IMR-90 (cell line): ENCODE measurements around the gene CEP152. TPM values are rescaled to one million over a fixed set of nuclear protein-coding genes. Genes with fewer than 3 reads are reported as not detected.

Experiments
- ATAC-seq: fragments of 200-7000 bp; cut with Tn5 transposase; 2 replicates; pipeline ENCODE4 v1.9.1; 2020; ENCODE audit warnings: low read depth, mild to moderate bottlenecking, moderate library complexity
- BruUV-seq: library from RNA; stranded (reverse); fragments of 400-500 nt; replicated peaks from 2 replicates; lab custom pipeline; 2021; lab: Mats Ljungman, UMichigan
- CTCF ChIA-PET: fragments of 300-600 bp; formaldehyde crosslinking; extraction: SDS; loops from one replicate; lab custom pipeline; 2021; ENCODE audit warnings: antibody characterized with exemption; lab: Yijun Ruan, JAX
- POLR2A ChIA-PET: fragments of 300-600 bp; sonication (Branson Sonifier 250); formaldehyde crosslinking; loops from one replicate; lab custom pipeline; 2022; ENCODE audit warnings: antibody characterized with exemption; ENCODE audit not compliant: unreplicated experiment; lab: Charles Lee
- DNase-seq: peaks from one replicate; pipeline ENCODE4 v3.0.0; 2013
- H2AFZ ChIP-seq: replicated peaks from 2 replicates; pipeline ENCODE3; 2013; ENCODE audit warnings: low read length, mild to moderate bottlenecking; ENCODE audit not compliant: poor library complexity
- H2AK5ac ChIP-seq: 2 replicates; pipeline ENCODE4 v1.6.1; 2013; ENCODE audit warnings: low read depth, low read length, inconsistent platforms
- H2AK9ac ChIP-seq: replicated peaks from 2 replicates; pipeline ENCODE3; 2013; ENCODE audit warnings: mild to moderate bottlenecking, low read depth, low read length, moderate library complexity; ENCODE audit not compliant: poor library complexity
- H2BK120ac ChIP-seq: 2 replicates; pipeline ENCODE4 v1.6.1; 2013; ENCODE audit warnings: low read depth, low read length, inconsistent platforms
- H2BK15ac ChIP-seq: 3 replicates; pipeline ENCODE4 v1.6.1; 2013; ENCODE audit warnings: low read depth, low read length, inconsistent platforms
- H2BK20ac ChIP-seq: 2 replicates; pipeline ENCODE4 v1.6.1; 2013; ENCODE audit warnings: low read depth, mild to moderate bottlenecking, inconsistent platforms, low read length, moderate library complexity
- H2BK5ac ChIP-seq: 2 replicates; pipeline ENCODE4 v1.6.1; 2013; ENCODE audit warnings: mild to moderate bottlenecking, low read depth, low read length, inconsistent platforms; ENCODE audit not compliant: poor library complexity, severe bottlenecking
- H3K14ac ChIP-seq: replicated peaks from 2 replicates; pipeline ENCODE4 v1.6.1; 2013; ENCODE audit warnings: low read depth, low read length, inconsistent platforms
- H3K18ac ChIP-seq: 2 replicates; pipeline ENCODE4 v1.6.1; 2013; ENCODE audit warnings: low read depth, low read length, control low read depth
- H3K23ac ChIP-seq: 2 replicates; pipeline ENCODE4 v1.6.1; 2013; ENCODE audit warnings: low read depth, low read length, inconsistent platforms
- H3K27ac ChIP-seq: 2 replicates; pipeline ENCODE4 v1.5.1; 2013; ENCODE audit warnings: mild to moderate bottlenecking, control low read depth, low read length; ENCODE audit not compliant: insufficient read depth
- H3K27me3 ChIP-seq: 2 replicates; pipeline ENCODE4 v1.6.1; 2013; ENCODE audit warnings: low read length; ENCODE audit not compliant: control insufficient read depth, insufficient read depth
- H3K36me3 ChIP-seq: 2 replicates; pipeline ENCODE4 v1.6.1; 2013; ENCODE audit warnings: low read length, mixed read lengths; ENCODE audit not compliant: control insufficient read depth, insufficient read depth
- H3K4ac ChIP-seq: 2 replicates; pipeline ENCODE4 v1.6.1; 2013; ENCODE audit warnings: low read depth, low read length, inconsistent platforms
- H3K4me1 ChIP-seq: 2 replicates; pipeline ENCODE4 v1.6.1; 2013; ENCODE audit warnings: low read length, mixed read lengths; ENCODE audit not compliant: control insufficient read depth, insufficient read depth
- H3K4me2 ChIP-seq: 2 replicates; pipeline ENCODE4 v1.6.1; 2013; ENCODE audit warnings: low read depth, mild to moderate bottlenecking, control low read depth, low read length, moderate library complexity
- H3K4me3 ChIP-seq: 2 replicates; pipeline ENCODE4 v1.5.1; 2013; ENCODE audit warnings: low read depth, mild to moderate bottlenecking, control low read depth, low read length, moderate library complexity; ENCODE audit not compliant: insufficient read depth
- H3K56ac ChIP-seq: 2 replicates; pipeline ENCODE4 v1.6.1; 2013; ENCODE audit warnings: low read length, inconsistent platforms; ENCODE audit not compliant: insufficient read depth; ENCODE audit errors: extremely low read depth
- H3K79me1 ChIP-seq, 2 experiments: 2 replicates each; pipeline ENCODE4 v1.6.1; 2013; ENCODE audit warnings: low read length in 2 of 2, inconsistent platforms in 1 of 2, low read depth in 1 of 2
- H3K9ac ChIP-seq: 2 replicates; pipeline ENCODE4 v1.6.1; 2013; ENCODE audit warnings: low read depth, low read length, control low read depth
- H3K9me1 ChIP-seq: 2 replicates; pipeline ENCODE4 v1.6.1; 2013; ENCODE audit warnings: low read length, inconsistent platforms; ENCODE audit not compliant: insufficient read depth
- H3K9me3 ChIP-seq: 2 replicates; pipeline ENCODE4 v1.6.1; 2013; ENCODE audit warnings: low read length; ENCODE audit not compliant: control insufficient read depth, insufficient read depth
- H4K20me1 ChIP-seq: 2 replicates; pipeline ENCODE4 v1.6.1; 2013; ENCODE audit warnings: low read length, inconsistent platforms; ENCODE audit not compliant: insufficient read depth
- H4K5ac ChIP-seq: 2 replicates; pipeline ENCODE4 v1.6.1; 2013; ENCODE audit warnings: mild to moderate bottlenecking, low read depth, low read length, control low read depth
- H4K8ac ChIP-seq, 2 experiments: 2 replicates each; pipeline ENCODE4 v1.6.1; 2013; ENCODE audit warnings: low read depth in 2 of 2, low read length in 2 of 2, control low read depth in 1 of 2, inconsistent platforms in 1 of 2
- H4K91ac ChIP-seq: 2 replicates; pipeline ENCODE4 v1.6.1; 2013; ENCODE audit warnings: low read depth, low read length, inconsistent platforms; ENCODE audit not compliant: insufficient read depth
- CHD1 ChIP-seq: IDR thresholded peaks from 2 replicates; pipeline ENCODE4 v1.6.1; 2012; ENCODE audit warnings: low read depth, low read length, improper control_type of control experiment
- FOS ChIP-seq: fragments of 150-350 bp; IDR thresholded peaks from 2 replicates; pipeline ENCODE4 v1.6.1; 2016; ENCODE audit warnings: low read depth, low read length
- MAZ ChIP-seq: IDR thresholded peaks from 2 replicates; pipeline ENCODE4 v1.6.1; 2012; ENCODE audit warnings: low read depth, mild to moderate bottlenecking, low read length, improper control_type of control experiment, moderate library complexity, borderline replicate concordance
- MXI1 ChIP-seq: IDR thresholded peaks from 2 replicates; pipeline ENCODE4 v1.6.1; 2012; ENCODE audit warnings: low read depth, mild to moderate bottlenecking, low read length, moderate library complexity, borderline replicate concordance
- NFE2L2 ChIP-seq: fragments of 150-350 bp; IDR thresholded peaks from 2 replicates; pipeline ENCODE4 v1.6.1; 2016; ENCODE audit warnings: low read depth, mild to moderate bottlenecking, low read length
- POLR2A ChIP-seq: IDR thresholded peaks from 2 replicates; pipeline ENCODE4 v1.6.1; 2012; ENCODE audit warnings: mild to moderate bottlenecking, low read depth, low read length
- RCOR1 ChIP-seq: IDR thresholded peaks from 2 replicates; pipeline ENCODE4 v1.6.1; 2012; ENCODE audit warnings: mild to moderate bottlenecking, low read length, improper control_type of control experiment; ENCODE audit not compliant: insufficient replicate concordance
- RFX5 ChIP-seq: IDR thresholded peaks from 2 replicates; pipeline ENCODE4 v1.8.0; 2012; ENCODE audit warnings: low read depth, mild to moderate bottlenecking, low read length, moderate library complexity
- SMC3 ChIP-seq: fragments of 150-350 bp; IDR thresholded peaks from 2 replicates; pipeline ENCODE4 v1.6.1; 2016; ENCODE audit warnings: low read depth, mild to moderate bottlenecking, antibody characterized with exemption, low read length, moderate library complexity
- WGBS, 2 experiments: methylation state at CpG; one replicate each; pipeline versions ENCODE4 v1.1.5 to v1.1.7; 2013; ENCODE audit warnings: missing lambda C conversion rate in 2 of 2; ENCODE audit not compliant: insufficient read length in 1 of 2; ENCODE audit errors: extremely low coverage in 2 of 2; 5-methylcytosine and 5-hydroxymethylcytosine counted together
- dilution Hi-C: fragments of 300-500 bp; cut with HindIII; formaldehyde crosslinking; loops from one replicate; pipeline ENCODE4 v1.14.3; 2018; ENCODE audit warnings: low sequenced_read_pairs; ENCODE audit not compliant: unreplicated experiment
- in situ Hi-C: fragments of 300-500 bp; cut with MboI; formaldehyde crosslinking; loops from 3 replicates; pipeline ENCODE4 v1.14.3; 2019; ENCODE audit warnings: low sequenced_read_pairs, inconsistent platforms, mixed read lengths
- intact Hi-C: fragments of 100-400 bp; cut with micrococcal nuclease; formaldehyde crosslinking; loops from 2 replicates; pipeline ENCODE4 v1.10.0; 2022
- polyA plus RNA-seq, 3 experiments: library from polyadenylated mRNA; depleted of rRNA; stranded (reverse); fragments of >200 nt; gene quantifications; 2 replicates each; pipeline ENCODE4 v1.2.3, GENCODE V29; 2012; ENCODE audit warnings: low replicate concordance in 1 of 3
- total RNA-seq: library from RNA; depleted of rRNA; stranded (reverse); fragments of >200 nt; gene quantifications from 2 replicates; pipeline ENCODE4 v1.2.3, GENCODE V29; 2012
- TF ChIP-seq, protein P1 (sequence below): fragments of 150-350 bp; IDR thresholded peaks from 2 replicates; pipeline ENCODE4 v1.6.1; 2017; ENCODE audit warnings: mild to moderate bottlenecking, antibody characterized with exemption, low read length, low read depth

CEP152 gene
- total and polyA plus RNA-seq, 2 of the 4 experiments (the other 2 are of a cell fraction), result 2.1 to 7.3 TPM

DNA sequence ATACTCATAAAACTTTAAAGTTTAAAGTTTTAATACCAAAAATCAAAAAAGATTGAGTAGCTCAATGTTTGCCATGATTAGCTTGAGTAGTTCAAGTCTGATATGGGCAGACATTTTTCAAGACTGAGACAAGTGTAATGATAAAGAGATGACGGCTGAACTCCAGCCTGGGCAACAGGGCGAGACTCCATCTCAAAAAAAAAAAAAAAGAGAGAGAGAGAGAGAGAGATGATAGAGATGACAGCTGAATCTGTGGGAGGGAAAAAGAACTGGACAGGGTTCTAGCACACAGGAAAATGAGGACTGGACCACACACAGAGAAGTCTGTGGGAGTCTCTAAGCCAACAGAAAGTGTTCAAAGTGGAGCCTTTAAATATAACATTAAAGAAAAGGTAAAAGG is 25.2 kb downstream of the CEP152 start:
- Histone ChIP-seq H3K9me1 (no peaks in the 10 kb centered on the region), H2AK5ac (no peak overlapping the region), H3K4me1 (peaks cover 2% of the 10 kb centered on the region; the same call in 1 of the 2 replicates), H2BK5ac (no peak overlapping the region), H2BK15ac (no peak overlapping the region), H3K56ac (no peak overlapping the region), H3K4me3 (no peak overlapping the region), H3K79me1 (peaks cover 0 to 8% of the 10 kb centered on the region in 2 experiments; a peak in 2 of 4 replicates), H4K20me1 (no peaks in the 10 kb centered on the region), H4K5ac (no peak overlapping the region), H3K9me3 (no peaks in the 10 kb centered on the region), H3K36me3 (peaks cover 11% of the 10 kb centered on the region), H4K8ac (no peak overlapping the region), H3K4me2 (no peak overlapping the region), H3K9ac (no peak overlapping the region), H2AFZ (no peak overlapping the region), H3K4ac (no peak overlapping the region), H2BK20ac (no peak overlapping the region), H3K23ac (no peak overlapping the region), H4K91ac (no peak overlapping the region), H2AK9ac (no peak overlapping the region), H2BK120ac (no peak overlapping the region), H3K14ac (no peak overlapping the region), H3K18ac (no peak overlapping the region), H3K27ac (no peak overlapping the region), H3K27me3 (no peaks in the 10 kb centered on the region)
- DNase-seq (no peak), ATAC-seq (no peak)
- TF ChIP-seq RFX5 (no peak), POLR2A (no peak), FOS (no peak), MXI1 (no peak), RCOR1 (no peak), MAZ (no peak), NFE2L2 (no peak), SMC3 (no peak), CHD1 (no peak)
- TF ChIP-seq, protein P1, sequence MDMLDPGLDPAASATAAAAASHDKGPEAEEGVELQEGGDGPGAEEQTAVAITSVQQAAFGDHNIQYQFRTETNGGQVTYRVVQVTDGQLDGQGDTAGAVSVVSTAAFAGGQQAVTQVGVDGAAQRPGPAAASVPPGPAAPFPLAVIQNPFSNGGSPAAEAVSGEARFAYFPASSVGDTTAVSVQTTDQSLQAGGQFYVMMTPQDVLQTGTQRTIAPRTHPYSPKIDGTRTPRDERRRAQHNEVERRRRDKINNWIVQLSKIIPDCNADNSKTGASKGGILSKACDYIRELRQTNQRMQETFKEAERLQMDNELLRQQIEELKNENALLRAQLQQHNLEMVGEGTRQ, result no peak
- ChIA-PET CTCF (interaction anchor here (1.0 kb wide), 1 partner anchor 15 kb away, joined by 4 read pairs; no protein-coding TSS in a partner anchor), POLR2A (no interaction called here)
- 50% methylated on average over 2 of the region's 2 CpGs; no CpG with 5 or more reads in 1 of the 2 experiments for WGBS, 2 experiments
- intact Hi-C loops, result loop anchor here (5.0 kb wide), 1 partner anchor 38 kb away; no protein-coding TSS in a partner anchor
- in situ Hi-C loops, result no loop called here
- no TSS peak for BruUV-seq
- dilution Hi-C loops, result no loop called here
